ENCODE results near the gene FOXA2.

GRCh38 chr20:22557403-22558276, 26.7 kb downstream of the FOXA2 start:
- TF ChIP-seq CTCF (IDR thresholded peaks at IDR 0.05; ENCODE audit: extremely low read depth in 1 of 2, insufficient read depth in 1 of 2, low read depth in 1 of 2, low read length in 2 of 2): no peak
- no peak for TF ChIP-seq MAX (IDR thresholded peaks at IDR 0.05; ENCODE audit: insufficient read depth, insufficient read length)
- no peak for TF ChIP-seq POLR2A (IDR thresholded peaks at IDR 0.05; ENCODE audit: low read depth, low read length)
- TF ChIP-seq EZH2 (IDR thresholded peaks at IDR 0.05; ENCODE audit: borderline replicate concordance, low read depth, low read length, severe bottlenecking): no peak
- TF ChIP-seq POLR2AphosphoS5 (IDR thresholded peaks at IDR 0.05; ENCODE audit: insufficient read depth, low read depth, low read length): no peak
- no peak for TF ChIP-seq JUN (IDR thresholded peaks at IDR 0.05; ENCODE audit: borderline replicate concordance, insufficient read depth, insufficient read length, low read depth)
- TF ChIP-seq FOS (IDR thresholded peaks at IDR 0.05; ENCODE audit: borderline replicate concordance, insufficient read depth, low read length): no peak
- no peak for TF ChIP-seq MYC (IDR thresholded peaks at IDR 0.05; ENCODE audit: low read depth, low read length)
- TF ChIP-seq GATA2 (IDR thresholded peaks at IDR 0.05; ENCODE audit: insufficient read depth, insufficient read length, low read depth, low read length): no peak
